GM18502 (cell line): ENCODE data around the gene IGFBP4.

Source experiments
- ATAC-seq: cut with Tn5 transposase; IDR thresholded peaks from one replicate; pipeline ENCODE4 v1.9.1; 2021; ENCODE audit warnings: mild to moderate bottlenecking; ENCODE audit not compliant: unreplicated experiment, poor library complexity

Gene IGFBP4

DNA sequence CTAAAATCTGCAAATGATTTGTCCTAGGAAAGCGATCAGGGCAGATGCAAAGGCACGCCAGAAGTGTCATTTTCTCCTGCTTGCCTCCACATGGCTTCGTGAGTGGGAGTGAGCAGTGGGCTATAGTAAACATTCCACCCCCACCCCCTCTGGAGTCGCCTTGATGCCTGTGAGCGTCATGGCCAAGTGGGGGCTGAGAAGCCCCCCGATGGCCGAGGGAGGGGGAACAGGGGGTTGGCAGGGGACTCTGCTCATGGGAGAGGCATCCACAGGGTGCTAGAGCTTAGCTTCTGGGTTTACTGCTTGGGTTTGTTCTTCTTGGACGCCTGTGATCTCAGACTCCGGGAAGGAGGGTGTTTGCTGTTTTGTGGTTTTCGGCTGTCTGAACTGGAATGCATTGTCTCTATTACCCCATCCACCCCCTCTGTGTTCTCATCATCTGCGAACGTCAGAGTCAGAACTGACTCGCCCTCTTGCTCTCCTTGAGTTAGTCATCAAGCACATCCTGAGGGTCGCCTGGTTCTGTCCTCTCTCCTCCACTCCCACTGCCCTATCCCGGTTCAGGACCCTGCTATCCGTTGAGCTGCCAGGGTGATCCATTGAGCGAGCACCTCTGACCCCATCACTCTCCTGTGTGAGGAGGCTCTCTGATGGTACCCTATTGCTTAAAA lies 42.7 kb downstream of the IGFBP4 start:
- no peak for ATAC-seq

GRCh38 chr17:40486522-40487370 lies 43.5 kb downstream of the IGFBP4 start:
- no peak for ATAC-seq

DNA sequence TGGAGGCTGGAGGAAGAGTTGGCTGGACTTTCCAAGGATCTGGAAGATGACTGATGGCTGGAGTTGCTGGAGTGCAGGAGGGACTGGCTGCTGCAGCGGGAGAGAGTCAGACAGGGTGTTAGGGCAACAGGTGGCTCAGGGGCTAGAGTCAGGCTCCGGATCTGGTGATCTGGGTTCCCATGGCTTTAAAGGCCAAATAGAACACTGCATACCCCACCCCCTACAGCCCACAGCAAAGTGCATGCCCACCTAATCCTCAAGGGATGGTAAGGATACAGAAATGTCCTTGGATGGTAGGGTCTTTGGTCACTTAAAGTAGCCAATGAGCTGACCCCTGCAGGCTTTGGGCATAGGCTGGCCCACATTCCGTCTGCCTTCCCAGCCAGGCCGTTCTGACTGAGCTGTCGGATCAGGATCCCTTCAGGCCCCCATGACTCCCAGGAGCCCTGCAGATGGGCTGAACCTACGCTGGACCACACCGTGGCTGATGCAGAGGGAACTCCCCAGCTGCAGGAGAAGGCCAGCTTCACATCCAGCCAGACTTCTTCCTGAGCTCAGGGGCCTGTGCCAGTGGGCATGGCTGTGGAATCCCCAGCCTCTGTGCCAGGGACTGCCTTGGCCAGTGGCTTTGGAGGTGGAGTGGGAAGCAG lies 44.2 kb downstream of the IGFBP4 start:
- ATAC-seq: no peak

GRCh38 chr17:40490289-40490853 lies 47.1 kb downstream of the IGFBP4 start:
- no peak for ATAC-seq

GRCh38 chr17:40490982-40491381 lies 47.7 kb downstream of the IGFBP4 start:
- ATAC-seq: no peak

GRCh38 chr17:40491486-40491885 lies 48.2 kb downstream of the IGFBP4 start:
- no peak for ATAC-seq

DNA sequence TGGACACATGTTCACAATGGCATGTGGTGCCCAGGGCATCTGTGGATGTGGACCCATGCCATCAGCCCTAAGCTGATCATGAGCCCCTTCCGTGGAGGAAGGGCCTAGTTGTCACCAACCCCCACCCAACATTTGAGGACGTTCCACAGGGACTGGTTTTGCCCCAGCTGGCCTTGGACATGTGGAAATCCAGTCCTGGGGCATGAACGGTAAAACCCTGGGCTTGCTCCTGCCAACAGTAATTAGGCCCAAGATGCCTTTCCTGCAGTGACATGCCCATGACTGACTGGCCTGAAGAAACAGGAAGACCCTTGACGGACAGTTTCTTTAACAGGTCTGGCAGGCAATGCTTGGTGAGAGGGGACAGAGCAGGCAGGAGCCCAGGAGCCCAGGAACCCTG lies 50.4 kb downstream of the IGFBP4 start:
- ATAC-seq: no peak

GRCh38 chr17:40495140-40495539 lies 51.9 kb downstream of the IGFBP4 start:
- no peak for ATAC-seq

DNA sequence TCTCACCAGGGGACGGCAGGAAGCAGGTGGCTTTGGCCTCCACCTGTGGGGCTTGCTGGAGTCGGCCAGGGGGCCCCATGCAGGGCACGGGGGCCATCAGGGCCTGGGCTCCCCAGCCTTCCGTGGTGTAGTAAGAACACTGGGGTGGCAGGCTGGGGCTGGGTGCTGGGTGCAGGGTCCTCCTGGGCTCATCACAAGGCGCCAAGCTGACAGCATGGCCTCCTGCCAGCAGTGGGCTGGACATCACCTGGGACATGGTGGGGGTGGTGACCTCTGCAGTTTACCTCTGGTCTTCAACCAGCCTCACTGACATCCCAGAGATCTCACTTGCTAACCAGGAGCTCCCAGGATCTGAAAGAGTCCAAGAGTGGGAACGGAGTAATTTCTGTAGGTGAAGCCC lies 52.9 kb downstream of the IGFBP4 start:
- ATAC-seq: no peak

- no peak for ATAC-seq
Observed at GRCh38 chr17:40496634-40497420, 53.6 kb downstream of the IGFBP4 start.

- ATAC-seq: no peak
Observed at GRCh38 chr17:40497695-40498094, 54.4 kb downstream of the IGFBP4 start.

DNA sequence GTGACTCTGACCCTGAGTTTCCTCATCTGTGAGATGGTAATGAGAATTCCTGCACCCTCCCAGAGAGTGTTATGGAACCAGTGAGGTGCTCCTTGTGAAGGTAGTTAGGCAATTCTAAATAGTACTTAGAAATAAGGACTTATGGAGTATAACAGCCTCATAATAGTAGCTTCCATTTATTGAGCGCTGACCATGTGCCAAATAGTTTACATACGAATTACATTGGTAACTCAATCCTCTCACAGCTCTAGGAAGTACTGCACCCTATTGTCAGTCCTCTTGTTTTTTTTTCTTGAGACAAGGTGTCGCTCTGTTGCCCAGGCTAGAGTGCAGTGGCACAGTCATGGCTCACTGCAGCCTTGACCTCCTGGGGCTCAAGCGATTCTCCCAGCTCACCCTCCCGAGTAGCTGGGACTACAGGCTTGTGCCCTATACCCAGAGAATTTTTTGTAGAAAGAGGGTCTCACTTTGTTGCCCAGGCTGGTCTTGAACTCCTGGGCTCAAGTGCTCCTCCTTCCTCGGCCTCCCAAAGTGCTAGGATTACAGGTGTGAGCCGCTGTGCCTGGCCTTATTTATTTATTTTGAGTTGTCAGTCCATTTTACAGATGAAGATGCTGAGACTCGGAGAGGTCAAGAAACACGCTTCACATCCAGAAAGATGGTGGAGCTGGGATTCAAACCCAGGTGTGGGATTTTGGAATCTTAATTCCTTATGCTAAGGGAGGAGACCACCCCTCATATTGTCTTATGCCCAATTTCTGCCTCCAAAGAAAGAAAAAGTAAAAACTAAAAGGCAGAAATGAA lies 55.2 kb downstream of the IGFBP4 start:
- no peak for ATAC-seq

DNA sequence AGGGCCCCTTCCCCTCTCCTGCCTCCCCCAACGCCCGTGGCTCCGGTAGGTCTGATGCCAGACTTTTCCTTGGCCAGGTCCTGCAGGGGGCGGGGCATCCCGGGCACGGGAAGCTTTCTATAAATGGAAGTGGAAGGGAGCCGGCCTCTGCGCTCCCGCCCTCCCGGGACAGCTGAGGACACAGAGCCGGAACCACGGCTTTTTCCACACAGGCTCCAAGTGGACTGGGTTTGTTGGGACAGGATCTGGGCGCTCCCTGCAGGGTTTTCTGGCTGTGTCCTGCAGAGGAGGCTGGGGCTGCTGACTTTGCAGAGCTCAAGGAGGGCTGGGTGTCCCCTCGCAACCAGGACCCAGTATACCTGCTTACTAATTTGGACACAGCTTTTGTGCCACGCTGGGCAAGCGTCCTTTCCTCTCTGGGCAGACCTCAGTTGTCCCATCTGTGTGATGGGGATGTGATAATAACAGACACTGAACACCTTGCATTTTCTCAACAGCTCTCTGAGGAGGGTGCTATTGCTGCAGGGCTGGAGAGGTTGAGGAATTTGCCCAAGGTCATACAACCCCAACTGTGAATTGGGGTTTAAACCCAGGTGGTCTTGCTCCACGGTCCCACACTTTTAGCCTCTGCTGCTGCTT lies 56.4 kb downstream of the IGFBP4 start:
- ATAC-seq: no peak

DNA sequence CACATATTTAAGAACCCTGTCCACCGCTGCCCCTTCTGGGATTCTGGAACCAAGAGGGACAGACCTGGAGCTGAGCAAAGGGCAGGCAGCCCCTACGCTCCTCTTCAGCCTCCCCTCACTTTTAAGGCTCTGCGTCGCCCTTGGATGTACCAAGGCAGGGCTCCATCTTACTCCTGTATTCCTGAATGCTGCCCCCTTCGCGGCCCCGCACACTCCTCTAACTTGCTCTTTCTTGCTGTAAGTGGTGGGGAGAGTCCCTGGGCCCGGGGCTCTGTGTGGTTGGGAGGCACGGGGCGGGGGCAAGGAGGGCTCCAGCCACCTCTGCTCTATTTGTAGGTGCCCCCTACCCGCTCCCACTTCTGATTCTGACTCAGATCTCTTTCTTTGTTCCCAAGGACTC lies 56.9 kb downstream of the IGFBP4 start:
- ATAC-seq: no peak

- no peak for ATAC-seq
Observed at GRCh38 chr17:40500709-40501108, 57.5 kb downstream of the IGFBP4 start.

DNA sequence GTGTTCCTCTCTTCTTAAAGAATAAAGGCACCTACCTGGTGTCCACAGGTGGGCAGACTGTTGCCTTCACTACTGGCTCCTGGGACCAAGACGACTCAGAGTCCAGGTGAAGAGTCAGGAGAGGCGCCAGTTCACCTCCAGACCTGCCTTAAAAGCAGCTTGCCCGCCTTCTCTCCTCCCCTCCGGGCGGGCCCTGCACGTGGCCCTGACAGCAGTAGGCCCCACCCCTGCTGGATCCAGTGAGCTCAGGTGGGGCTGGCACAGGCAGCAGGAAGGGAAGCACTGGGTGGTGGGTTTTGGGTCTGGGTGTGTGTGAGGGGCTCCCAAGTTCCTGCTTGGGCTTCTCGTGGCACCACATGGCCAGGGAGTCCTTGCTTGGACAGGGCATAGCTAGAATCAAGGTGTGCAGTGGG lies 58.3 kb downstream of the IGFBP4 start, which contains the start of gene TNS4:
Gene TNS4 (minus strand): TSS at position 125 of the 413 bp plus-strand sequence. CDS start 5,198 bp downstream, outside the sequence.
- no peak for ATAC-seq

DNA sequence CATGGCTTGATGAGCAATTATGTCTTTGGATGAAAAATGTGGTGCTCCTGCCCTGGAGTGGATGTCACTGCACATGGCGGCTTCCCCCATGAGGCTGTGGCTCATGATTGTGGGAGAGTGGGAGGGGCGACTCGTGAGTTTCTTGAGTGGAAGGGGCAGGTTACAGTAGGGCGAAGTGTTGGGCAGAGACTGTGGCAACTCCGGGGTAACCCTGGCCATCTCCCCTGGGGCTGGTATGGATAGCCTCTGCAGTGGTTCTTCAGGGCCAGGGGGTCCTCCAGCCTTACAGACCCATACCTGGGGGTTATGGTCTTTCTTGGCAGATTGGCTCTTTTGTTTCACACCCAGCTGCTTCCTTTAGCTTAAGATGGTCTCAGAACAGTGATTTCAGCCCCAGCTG lies 59.5 kb downstream of the IGFBP4 start:
- ATAC-seq: no peak

DNA sequence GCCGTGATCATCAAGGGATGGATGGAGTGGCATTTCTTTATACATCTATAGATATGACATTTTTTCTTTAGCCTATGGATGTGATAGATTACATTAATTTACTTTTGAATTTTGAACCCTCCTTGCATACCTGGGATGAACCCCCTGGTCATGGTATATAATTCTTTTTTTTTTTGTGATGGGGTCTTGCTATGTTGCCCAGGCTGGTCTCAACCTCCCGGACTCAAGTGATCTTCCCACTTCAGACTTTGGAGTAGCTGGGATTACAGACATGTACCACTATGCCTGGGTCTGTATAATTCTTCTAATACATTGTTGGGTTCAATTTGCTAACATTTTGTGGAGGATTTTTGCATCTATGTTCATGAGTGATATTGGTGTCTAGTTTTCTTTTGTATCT lies 59.9 kb downstream of the IGFBP4 start:
- no peak for ATAC-seq

GRCh38 chr17:40506786-40507185 lies 63.5 kb downstream of the IGFBP4 start:
- ATAC-seq: no peak
